H1 (cell line): Measurements from ENCODE around the gene HOXD12. TPM values are rescaled to one million over a fixed set of nuclear protein-coding genes. Genes with fewer than 3 reads are reported as not detected.

Source experiments
- CTCF ChIA-PET: fragments of 300-600 bp; sonication (Branson Sonifier 250); formaldehyde crosslinking; loops from one replicate; lab custom pipeline; 2021; ENCODE audit not compliant: partially characterized antibody; lab: Charles Lee
- POLR2A ChIA-PET: fragments of 300-600 bp; sonication (Branson Sonifier 250); formaldehyde crosslinking; loops from one replicate; lab custom pipeline; 2021; ENCODE audit warnings: inconsistent platforms; ENCODE audit not compliant: partially characterized antibody; lab: Charles Lee
- DNase-seq, 2 experiments: peaks; one replicate each; pipeline versions ENCODE4 v3.0.0 to v3.0.0-alpha.2; 2010 to 2022; ENCODE audit warnings: low spot score in 2 of 2, low read depth in 1 of 2, mixed read lengths in 1 of 2
- FAIRE-seq: peaks from 2 replicates; lab custom pipeline; 2011; peaks lifted over from hg19 to GRCh38; lab: Jason Lieb, UNC
- H2AFZ ChIP-seq: 2 replicates; pipeline ENCODE4 v1.8.1; 2012; ENCODE audit warnings: low read length, inconsistent platforms
- H2AK5ac ChIP-seq: 2 replicates; pipeline ENCODE4 v1.6.1; 2013; ENCODE audit warnings: low read depth, low read length
- H2BK120ac ChIP-seq: replicated peaks from 2 replicates; pipeline ENCODE3; 2013; ENCODE audit warnings: low read depth, low read length, inconsistent platforms
- H2BK12ac ChIP-seq: 2 replicates; pipeline ENCODE4 v1.6.1; 2013; ENCODE audit warnings: low read depth, low read length
- H2BK15ac ChIP-seq: 2 replicates; pipeline ENCODE4 v1.6.1; 2013; ENCODE audit warnings: low read length
- H2BK20ac ChIP-seq: 2 replicates; pipeline ENCODE4 v1.6.1; 2013; ENCODE audit warnings: low read length
- H2BK5ac ChIP-seq: 2 replicates; pipeline ENCODE4 v1.6.1; 2013; ENCODE audit warnings: low read depth, low read length
- H3K14ac ChIP-seq: 2 replicates; pipeline ENCODE4 v1.6.1; 2013; ENCODE audit warnings: inconsistent platforms; ENCODE audit not compliant: insufficient read length
- H3K18ac ChIP-seq: 2 replicates; pipeline ENCODE4 v1.6.1; 2013; ENCODE audit warnings: low read length; ENCODE audit errors: extremely low read depth
- H3K23ac ChIP-seq: 2 replicates; pipeline ENCODE4 v1.6.1; 2013; ENCODE audit warnings: inconsistent platforms; ENCODE audit not compliant: insufficient read length
- H3K23me2 ChIP-seq: 2 replicates; pipeline ENCODE4 v1.6.1; 2013; ENCODE audit warnings: low read depth, low read length
- H3K27ac ChIP-seq: 2 replicates; pipeline ENCODE4 v1.6.1; 2011; ENCODE audit warnings: low read depth, low read length, inconsistent platforms
- H3K27me3 ChIP-seq, 4 experiments: replicated peaks in 1 of 4; 1 replicate in 1 of 4; 2 replicates in 3 of 4; pipeline versions ENCODE4 v1.6.1 to v1.8.1; 2011 to 2013; ENCODE audit warnings: low read length in 3 of 4, mild to moderate bottlenecking in 3 of 4, inconsistent platforms in 2 of 4, mixed read lengths in 2 of 4, moderate library complexity in 1 of 4; ENCODE audit not compliant: control insufficient read depth in 3 of 4, insufficient read depth in 3 of 4; ENCODE audit errors: extremely low read depth in 1 of 4
- H3K36me3 ChIP-seq, 4 experiments: 2 replicates each; pipeline versions ENCODE4 v1.6.1 to v1.8.1; 2011 to 2013; ENCODE audit warnings: mild to moderate bottlenecking in 4 of 4, low read length in 3 of 4, moderate library complexity in 2 of 4, control low read depth in 1 of 4, inconsistent platforms in 1 of 4; ENCODE audit not compliant: insufficient read depth in 4 of 4, control insufficient read depth in 2 of 4
- H3K4ac ChIP-seq: replicated peaks from 2 replicates; pipeline ENCODE3; 2013; ENCODE audit warnings: low read length, low read depth, mixed read lengths, inconsistent platforms; ENCODE audit not compliant: insufficient read length
- H3K4me1 ChIP-seq, 4 experiments: replicated peaks in 1 of 4; 1 replicate in 1 of 4; 2 replicates in 3 of 4; pipeline versions ENCODE4 v1.6.1 to v1.8.1; 2011 to 2013; ENCODE audit warnings: low read length in 3 of 4, inconsistent platforms in 2 of 4, mixed read lengths in 1 of 4; ENCODE audit not compliant: insufficient read depth in 4 of 4, control insufficient read depth in 3 of 4
- H3K4me2 ChIP-seq, 2 experiments: 2 replicates each; pipeline versions ENCODE4 v1.6.1 to v1.8.1; 2011 to 2013; ENCODE audit warnings: low read depth in 2 of 2, low read length in 2 of 2, control low read depth in 1 of 2, inconsistent platforms in 1 of 2, mild to moderate bottlenecking in 1 of 2; ENCODE audit not compliant: insufficient read depth in 1 of 2
- H3K4me3 ChIP-seq, 4 experiments: fragments of 200-600, 300-600 bp in 1 of 4; sonication (generic), shearing (Covaris generic), sonication (Bioruptor Twin) in 1 of 4; 2 replicates each; pipeline versions ENCODE4 v1.5.1 to v1.8.1; 2011 to 2016; ENCODE audit warnings: low read length in 4 of 4, low read depth in 3 of 4, control low read depth in 2 of 4, inconsistent platforms in 2 of 4, mild to moderate bottlenecking in 2 of 4, mixed read lengths in 1 of 4, moderate library complexity in 1 of 4; ENCODE audit not compliant: insufficient read depth in 2 of 4; ENCODE audit errors: extremely low read depth in 1 of 4
- H3K56ac ChIP-seq: replicated peaks from 2 replicates; pipeline ENCODE3; 2013; ENCODE audit warnings: low read depth, mild to moderate bottlenecking, mixed read lengths, low read length, inconsistent platforms; ENCODE audit not compliant: insufficient read length
- H3K79me1 ChIP-seq: 2 replicates; pipeline ENCODE4 v1.6.1; 2013; ENCODE audit warnings: low read depth, low read length, control low read depth
- H3K79me2 ChIP-seq, 2 experiments: 2 replicates each; pipeline versions ENCODE4 v1.6.1 to v1.8.1; 2012 to 2013; ENCODE audit warnings: low read length in 2 of 2, mild to moderate bottlenecking in 2 of 2, inconsistent platforms in 1 of 2; ENCODE audit not compliant: insufficient read depth in 2 of 2, control insufficient read depth in 1 of 2
- H3K9ac ChIP-seq, 4 experiments: replicated peaks in 1 of 4; 1 replicate in 1 of 4; 2 replicates in 3 of 4; pipeline versions ENCODE4 v1.6.1 to v1.8.1; 2011 to 2013; ENCODE audit warnings: low read depth in 3 of 4, low read length in 3 of 4, control low read depth in 2 of 4, mild to moderate bottlenecking in 2 of 4, moderate library complexity in 2 of 4, inconsistent platforms in 1 of 4; ENCODE audit errors: extremely low read depth in 1 of 4
- H3K9me3 ChIP-seq, 2 experiments: 2 replicates each; pipeline versions ENCODE4 v1.6.1 to v1.8.1; 2012 to 2013; ENCODE audit warnings: mild to moderate bottlenecking in 2 of 2, moderate library complexity in 2 of 2, control low read depth in 1 of 2, inconsistent platforms in 1 of 2, low read depth in 1 of 2, low read length in 1 of 2, mixed read lengths in 1 of 2; ENCODE audit not compliant: insufficient read depth in 2 of 2
- H4K20me1 ChIP-seq, 2 experiments: replicated peaks in 1 of 2; 2 replicates each; pipeline versions ENCODE3 to v1.8.1; 2011 to 2013; ENCODE audit warnings: inconsistent platforms in 2 of 2, low read length in 2 of 2, mild to moderate bottlenecking in 1 of 2; ENCODE audit not compliant: insufficient read depth in 2 of 2, control insufficient read depth in 1 of 2
- H4K5ac ChIP-seq: 2 replicates; pipeline ENCODE4 v1.6.1; 2013; ENCODE audit warnings: low read length, low read depth, mixed read lengths, inconsistent platforms; ENCODE audit not compliant: insufficient read length
- H4K8ac ChIP-seq: 2 replicates; pipeline ENCODE4 v1.8.0; 2013; ENCODE audit warnings: mild to moderate bottlenecking, moderate library complexity, low read length, inconsistent platforms; ENCODE audit not compliant: insufficient read depth; ENCODE audit errors: extremely low read depth
- H4K91ac ChIP-seq: replicated peaks from 2 replicates; pipeline ENCODE3; 2013; ENCODE audit warnings: low read length, mixed read lengths, inconsistent platforms; ENCODE audit not compliant: insufficient read length
- ASH2L ChIP-seq: fragments of 200-600, 300-600 bp; sonication (generic); IDR thresholded peaks from one replicate; pipeline ENCODE4 v1.7.1; 2017; ENCODE audit warnings: low read length
- BRCA1 ChIP-seq: IDR thresholded peaks from 2 replicates; pipeline ENCODE4 v1.6.1; 2012; ENCODE audit warnings: low read depth, low read length, improper control_type of control experiment
- CEBPB ChIP-seq: IDR thresholded peaks from 2 replicates; pipeline ENCODE4 v1.6.1; 2012; ENCODE audit warnings: low read depth, low read length
- E2F6 ChIP-seq: IDR thresholded peaks from 2 replicates; pipeline ENCODE4 v1.6.1; 2012; ENCODE audit warnings: inconsistent platforms
- EGR1 ChIP-seq: IDR thresholded peaks from 2 replicates; pipeline ENCODE4 v1.6.1; 2011; ENCODE audit warnings: low read depth, low read length, borderline replicate concordance
- HDAC6 ChIP-seq: IDR thresholded peaks from one replicate; pipeline ENCODE4 v1.7.1; 2012; ENCODE audit warnings: low read depth, mild to moderate bottlenecking, inconsistent platforms, low read length, moderate library complexity
- KDM1A ChIP-seq: fragments of 200-600, 300-600 bp; sonication (generic); IDR thresholded peaks from 2 replicates; pipeline ENCODE4 v1.7.1; 2016; ENCODE audit warnings: mild to moderate bottlenecking, low read length, borderline replicate concordance
- NANOG ChIP-seq: IDR thresholded peaks from 2 replicates; pipeline ENCODE4 v1.6.1; 2011; ENCODE audit warnings: low read length, low read depth, mild to moderate bottlenecking, inconsistent platforms; ENCODE audit not compliant: insufficient read depth, poor library complexity, severe bottlenecking
- NRF1 ChIP-seq: IDR thresholded peaks from 2 replicates; pipeline ENCODE4 v1.6.1; 2011; ENCODE audit warnings: mild to moderate bottlenecking, low read depth, low read length, improper control_type of control experiment
- POLR2A ChIP-seq, 2 experiments: IDR thresholded peaks; 1 replicate in 1 of 2; 2 replicates in 1 of 2; pipeline ENCODE4 v1.6.1; 2011; ENCODE audit warnings: low read depth in 2 of 2, low read length in 2 of 2, mild to moderate bottlenecking in 2 of 2; ENCODE audit errors: control extremely low read depth in 1 of 2
- RBBP5 ChIP-seq: IDR thresholded peaks from 2 replicates; pipeline ENCODE4 v1.7.1; 2012; ENCODE audit warnings: low read depth, mild to moderate bottlenecking, inconsistent platforms, low read length, moderate library complexity, borderline replicate concordance
- SIN3A ChIP-seq, 2 experiments: IDR thresholded peaks in 1 of 2; conservative IDR thresholded peaks in 1 of 2; 2 replicates each; pipeline ENCODE4 v1.6.1; 2011 to 2012; ENCODE audit warnings: low read length in 2 of 2, improper control_type of control experiment in 1 of 2, low read depth in 1 of 2, mild to moderate bottlenecking in 1 of 2
- SP1 ChIP-seq: IDR thresholded peaks from 2 replicates; pipeline ENCODE4 v1.6.1; 2011; ENCODE audit warnings: low read depth, low read length
- SP4 ChIP-seq: IDR thresholded peaks from 2 replicates; pipeline ENCODE4 v1.6.1; 2012; ENCODE audit warnings: low read length, inconsistent platforms
- TEAD4 ChIP-seq: IDR thresholded peaks from 2 replicates; pipeline ENCODE4 v1.6.1; 2012; ENCODE audit warnings: low read depth, low read length, inconsistent platforms, mixed read lengths
- WGBS, 2 experiments: shearing (Covaris generic) in 1 of 2; methylation state at CpG; one replicate each; pipeline versions ENCODE4 v1.1.6 to v1.1.7; 2013 to 2015; ENCODE audit warnings: low lambda C conversion rate in 2 of 2, mixed read lengths in 2 of 2, inconsistent platforms in 1 of 2, low coverage in 1 of 2, missing lambda C conversion rate in 1 of 2; ENCODE audit not compliant: insufficient replicate concordance in 2 of 2, insufficient coverage in 1 of 2, insufficient read length in 1 of 2; ENCODE audit errors: extremely low coverage in 1 of 2, missing lambda C conversion rate in 1 of 2; 5-methylcytosine and 5-hydroxymethylcytosine counted together
- polyA plus RNA-seq, 7 experiments: library from polyadenylated mRNA; depleted of rRNA in 3 of 7; stranded (reverse) in 5 of 7; unstranded in 2 of 7; fragments of >200 nt in 5 of 7; fragments of 200-250 nt in 2 of 7; gene quantifications; 1 replicate in 5 of 7; 2 replicates in 1 of 7; 4 replicates in 1 of 7; pipeline versions ENCODE4 v1.2.1 to v1.2.3, GENCODE V29; 2011 to 2013; ENCODE audit warnings: missing spikeins in 2 of 7, mixed read lengths in 2 of 7
- total RNA-seq: library from RNA; stranded (reverse); fragmentation: NEBNext Ultra II Directional; extraction: Animal tissue kit (Norgen Biotek cat#: 25700); gene quantifications from 2 replicates; pipeline ENCODE4 v1.2.1, GENCODE V29; 2021

The HOXD12 gene
- total and polyA plus RNA-seq, 2 of the 8 experiments (the other 6 are each of a cell fraction or from before 2014, with no cell fraction given) = not detected

GRCh38 chr2:176137906-176138305, 38.3 kb downstream of the HOXD12 start:
- Histone ChIP-seq H4K20me1 (peaks cover 4 to 25% of the 10 kb centered on the region in 2 experiments), H2BK5ac (no peak overlapping the region)

More at GRCh38 chr2:176137906-176138305, 38.3 kb downstream of the HOXD12 start:
- H3K79me1 ChIP-seq = no peaks in the 10 kb centered on the region
- no peak overlapping the region for H3K27ac ChIP-seq
- no peak overlapping the region for H4K91ac ChIP-seq
- H2AFZ ChIP-seq = no peak overlapping the region
- peaks cover 0 to 12% (median 0%) of the 10 kb centered on the region in 4 experiments; a peak in 1 of 8 replicates for H3K36me3 ChIP-seq
- 65% methylated on average over 8 of the region's 8 CpGs; no CpG with 5 or more reads in 1 of the 2 experiments for WGBS, 2 experiments
- no peak for FAIRE-seq
- DNase-seq = no peak
- peaks cover 3% of the 10 kb centered on the region; the same call in 1 of the 2 replicates for H3K23me2 ChIP-seq
- no peak overlapping the region for H3K4me3 ChIP-seq
- H2AK5ac ChIP-seq = no peak overlapping the region
- H3K56ac ChIP-seq = no peak overlapping the region
- no peaks in the 10 kb centered on the region for H3K79me2 ChIP-seq
- H2BK12ac ChIP-seq = no peak overlapping the region
- ChIA-PET CTCF (interaction anchor here (0.7 to 10.0 kb wide), 13 partner anchors 10 to 677 kb away, joined by 3 to 111 read pairs (median 5); partner anchors contain the start of gene HOXD4), POLR2A (no interaction called here)
- no peaks in the 10 kb centered on the region for H3K9me3 ChIP-seq
- H4K5ac ChIP-seq = no peak overlapping the region
- H3K4me2 ChIP-seq = no peak overlapping the region
- no peak for TF ChIP-seq BRCA1
- no peak for TF ChIP-seq EGR1
- TF ChIP-seq HDAC6 = no peak
- no peak for TF ChIP-seq KDM1A
- no peak for TF ChIP-seq ASH2L
- no peak for TF ChIP-seq SP4
- no peak for TF ChIP-seq NANOG
- no peak for TF ChIP-seq RBBP5
- TF ChIP-seq POLR2A (IDR thresholded peaks at IDR 0.05; ENCODE audit: control extremely low read depth in 1 of 2, low read depth in 2 of 2, low read length in 2 of 2) = no peak
- TF ChIP-seq TEAD4 = no peak
- TF ChIP-seq NRF1 = no peak
- no peak for TF ChIP-seq CEBPB
- no peak for TF ChIP-seq SIN3A (conservative IDR thresholded peaks at IDR 0.05 in 1 of 2, IDR thresholded peaks at IDR 0.05 in 1 of 2; ENCODE audit: low read depth in 1 of 2, low read length in 2 of 2)
- no peak for TF ChIP-seq SP1
- TF ChIP-seq E2F6 = no peak
- TF ChIP-seq, all 59 proteins: peak for 0
- Histone ChIP-seq H3K9ac (no peak overlapping the region), H2BK15ac (no peak overlapping the region), H3K4ac (no peak overlapping the region), H2BK120ac (no peak overlapping the region), H3K18ac (no peak overlapping the region), H3K14ac (no peak overlapping the region), H3K23ac (no peak overlapping the region), H2BK20ac (no peak overlapping the region), H3K27me3 (peaks cover 85 to 100% (median 97%) of the 10 kb centered on the region in 4 experiments), H3K4me1 (peaks cover 0 to 9% (median 4%) of the 10 kb centered on the region in 4 experiments; a peak in 5 of 7 replicates), H4K8ac (no peak overlapping the region)
